ENCODE measurements around the gene RAB36. TPM values are rescaled to one million over a fixed set of nuclear protein-coding genes. Genes with fewer than 3 reads are reported as not detected.

Gene RAB36, protein sequence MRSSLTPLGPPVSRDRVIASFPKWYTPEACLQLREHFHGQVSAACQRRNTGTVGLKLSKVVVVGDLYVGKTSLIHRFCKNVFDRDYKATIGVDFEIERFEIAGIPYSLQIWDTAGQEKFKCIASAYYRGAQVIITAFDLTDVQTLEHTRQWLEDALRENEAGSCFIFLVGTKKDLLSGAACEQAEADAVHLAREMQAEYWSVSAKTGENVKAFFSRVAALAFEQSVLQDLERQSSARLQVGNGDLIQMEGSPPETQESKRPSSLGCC
- 1 to 10 TPM; 1.3 to 4.8 (median 2.9) TPM for total RNA-seq

GRCh38 chr22:23144932-23145877, at the start of gene RAB36:
Gene RAB36 (plus strand): TSS chr22:23145477. CDS start chr22:23146617, 1,140 bp downstream.
- Histone ChIP-seq H3K4me3 (peak within 1 kb of the TSS; percentile 39 to 73 (median 48)), H3K9me3 (no peaks in the 10 kb centered on the region), H3K27ac (peak within 1 kb of the TSS; percentile 71 to 91), H3K36me3 (no peaks in the 10 kb centered on the region), H3K4me1 (peaks cover 7 to 13% of the 10 kb centered on the region in 2 donors), H3K27me3 (no peaks in the 10 kb centered on the region)
- TF ChIP-seq, protein P1, sequence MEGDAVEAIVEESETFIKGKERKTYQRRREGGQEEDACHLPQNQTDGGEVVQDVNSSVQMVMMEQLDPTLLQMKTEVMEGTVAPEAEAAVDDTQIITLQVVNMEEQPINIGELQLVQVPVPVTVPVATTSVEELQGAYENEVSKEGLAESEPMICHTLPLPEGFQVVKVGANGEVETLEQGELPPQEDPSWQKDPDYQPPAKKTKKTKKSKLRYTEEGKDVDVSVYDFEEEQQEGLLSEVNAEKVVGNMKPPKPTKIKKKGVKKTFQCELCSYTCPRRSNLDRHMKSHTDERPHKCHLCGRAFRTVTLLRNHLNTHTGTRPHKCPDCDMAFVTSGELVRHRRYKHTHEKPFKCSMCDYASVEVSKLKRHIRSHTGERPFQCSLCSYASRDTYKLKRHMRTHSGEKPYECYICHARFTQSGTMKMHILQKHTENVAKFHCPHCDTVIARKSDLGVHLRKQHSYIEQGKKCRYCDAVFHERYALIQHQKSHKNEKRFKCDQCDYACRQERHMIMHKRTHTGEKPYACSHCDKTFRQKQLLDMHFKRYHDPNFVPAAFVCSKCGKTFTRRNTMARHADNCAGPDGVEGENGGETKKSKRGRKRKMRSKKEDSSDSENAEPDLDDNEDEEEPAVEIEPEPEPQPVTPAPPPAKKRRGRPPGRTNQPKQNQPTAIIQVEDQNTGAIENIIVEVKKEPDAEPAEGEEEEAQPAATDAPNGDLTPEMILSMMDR (IDR thresholded peaks at IDR 0.05) = no peak
- TF ChIP-seq POLR2AphosphoS5 (IDR thresholded peaks at IDR 0.05) = peak in 2 of 3 donors; percentile 36 to 38
- TF ChIP-seq POLR2A (IDR thresholded peaks at IDR 0.05) = no peak
- peak; percentile 91 to 98 for DNase-seq (ENCODE audit: low spot score in 2 of 2)
- intact Hi-C loops (cut with DNase I; ENCODE audit: low total_unique reads) = no loop called here

- DNase-seq (ENCODE audit: low spot score in 2 of 2) = no peak
- no peak for TF ChIP-seq POLR2A (IDR thresholded peaks at IDR 0.05)
- TF ChIP-seq, protein P1 (IDR thresholded peaks at IDR 0.05) = no peak
- no peak for TF ChIP-seq POLR2AphosphoS5 (IDR thresholded peaks at IDR 0.05)
- no peaks in the 10 kb centered on the region for H3K9me3 ChIP-seq
- H3K4me1 ChIP-seq = peaks cover 4 to 10% of the 10 kb centered on the region in 2 donors
- intact Hi-C loops (cut with DNase I; ENCODE audit: low total_unique reads) = no loop called here
- H3K36me3 ChIP-seq = no peaks in the 10 kb centered on the region
- H3K4me3 ChIP-seq = no peak overlapping the region
- H3K27me3 ChIP-seq = no peaks in the 10 kb centered on the region
- H3K27ac ChIP-seq = no peak overlapping the region
Observed at GRCh38 chr22:23095733-23096342, 49.4 kb upstream of the RAB36 start.

GRCh38 chr22:23097412-23098229, 47.7 kb upstream of the RAB36 start:
- no peak for DNase-seq (ENCODE audit: low spot score in 2 of 2)
- Histone ChIP-seq H3K4me1 (peaks cover 4 to 10% of the 10 kb centered on the region in 2 donors), H3K36me3 (no peaks in the 10 kb centered on the region), H3K4me3 (no peak overlapping the region), H3K9me3 (no peaks in the 10 kb centered on the region), H3K27ac (peak overlapping the region; percentile 83 to 86), H3K27me3 (no peaks in the 10 kb centered on the region)
- TF ChIP-seq POLR2A (IDR thresholded peaks at IDR 0.05) = no peak
- TF ChIP-seq, protein P1 (IDR thresholded peaks at IDR 0.05) = no peak
- TF ChIP-seq POLR2AphosphoS5 (IDR thresholded peaks at IDR 0.05) = no peak
- intact Hi-C loops (cut with DNase I; ENCODE audit: low total_unique reads) = no loop called here

DNA sequence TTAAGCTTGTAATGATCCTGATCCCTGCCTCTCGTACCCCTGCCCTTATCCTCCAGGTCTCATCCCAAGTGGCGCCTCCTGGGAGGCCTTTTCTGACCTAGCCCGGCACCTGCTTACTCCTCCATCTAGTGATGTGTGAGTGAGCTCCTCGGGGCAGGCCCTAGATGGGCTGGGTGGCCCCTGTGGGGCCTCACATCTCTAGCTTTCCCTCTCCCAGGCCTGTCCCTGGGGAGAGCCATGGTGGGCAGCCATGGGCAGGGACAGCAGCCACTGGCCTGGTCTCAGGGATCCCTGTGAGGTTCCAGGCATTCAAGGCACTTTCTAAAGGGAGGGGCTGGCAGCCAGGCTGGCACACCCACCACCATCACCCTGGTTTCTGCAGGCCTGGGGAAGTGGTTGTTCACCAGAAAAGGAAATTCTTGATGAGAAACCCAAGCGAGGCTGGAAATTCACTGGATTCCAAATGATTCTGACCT, 47.0 kb upstream of the RAB36 start:
- DNase-seq (ENCODE audit: low spot score in 2 of 2) = no peak
- H3K27ac ChIP-seq = peak overlapping the region; percentile 83 to 86
- TF ChIP-seq POLR2AphosphoS5 (IDR thresholded peaks at IDR 0.05) (no peak), POLR2A (IDR thresholded peaks at IDR 0.05) (no peak)
- TF ChIP-seq, protein P1 (IDR thresholded peaks at IDR 0.05) = no peak
- intact Hi-C loops (cut with DNase I; ENCODE audit: low total_unique reads) = no loop called here
- H3K27me3 ChIP-seq = no peaks in the 10 kb centered on the region
- no peaks in the 10 kb centered on the region for H3K9me3 ChIP-seq
- H3K4me1 ChIP-seq = peaks cover 4 to 10% of the 10 kb centered on the region in 2 donors
- no peak overlapping the region for H3K4me3 ChIP-seq
- H3K36me3 ChIP-seq = no peaks in the 10 kb centered on the region
